Activated CD4-positive, alpha-beta T cell treated with anti-CD3 and anti-CD28 coated beads, Interleukin-2, amount 50 U/mL, for 4 hours (primary cell): ENCODE data around the gene FCRLB.
"Not testable (repeated sequence)": the region's sequence is repeated elsewhere in the genome, so short reads cannot be mapped to it uniquely, and the experiment has no call there.

Experiments
- DNase-seq, 2 experiments: peaks; one replicate each; pipeline ENCODE4 v3.0.0-alpha.2; 2020

The FCRLB gene

DNA sequence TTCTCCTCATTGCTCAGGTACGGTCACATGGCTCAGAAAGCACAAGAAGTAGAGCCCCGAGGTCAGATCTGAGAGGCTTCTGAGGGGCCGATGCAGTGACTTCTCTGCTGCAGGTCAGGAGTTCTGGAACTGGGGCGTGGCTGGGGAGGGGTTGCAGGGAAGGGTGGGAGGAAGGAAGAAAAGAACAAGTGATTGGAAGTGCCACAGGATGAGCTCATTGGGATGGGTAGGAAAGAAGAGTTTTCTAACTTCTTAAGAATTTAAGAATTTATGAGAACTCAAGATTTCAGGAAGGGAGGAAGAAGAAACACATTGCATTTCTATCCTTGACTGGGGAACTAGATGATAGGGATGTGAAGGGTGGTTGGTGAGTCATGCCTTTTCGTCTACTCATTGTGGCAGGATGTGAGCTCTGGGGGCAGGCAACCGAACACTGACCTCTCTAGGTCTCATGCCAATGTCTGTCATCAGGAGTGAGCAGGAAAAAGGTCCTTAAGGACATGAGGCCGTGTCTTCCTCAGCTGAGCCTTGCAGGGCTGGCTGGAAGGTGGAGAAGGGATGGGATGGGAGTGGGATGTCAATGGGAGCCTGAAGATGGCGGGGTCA lies 497 bp downstream of the FCRLB start:
- no peak for DNase-seq

DNA sequence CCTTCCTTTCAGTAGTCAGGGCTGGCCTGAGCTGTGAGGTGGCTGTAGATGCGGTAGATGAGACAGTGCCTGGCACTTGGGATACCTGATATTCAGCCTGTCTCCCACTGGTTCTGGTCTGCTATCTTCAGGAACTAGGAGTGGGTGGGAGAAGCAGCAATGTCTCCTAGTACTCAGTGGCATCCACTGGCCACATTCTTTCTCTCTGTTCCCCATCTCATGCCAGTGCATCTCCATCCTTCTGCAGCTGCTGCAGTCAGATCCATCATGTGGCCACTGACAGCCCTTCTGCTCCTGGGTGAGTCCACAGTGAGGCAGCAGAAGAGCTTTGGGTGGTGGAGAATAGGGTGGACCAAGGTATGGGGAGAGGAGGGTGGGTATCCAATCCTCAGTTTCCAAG lies 1.1 kb downstream of the FCRLB start:
- no peak for DNase-seq

- DNase-seq, result no peak
Measured at GRCh38 chr1:161723459-161724141, 2.3 kb downstream of the FCRLB start.

DNA sequence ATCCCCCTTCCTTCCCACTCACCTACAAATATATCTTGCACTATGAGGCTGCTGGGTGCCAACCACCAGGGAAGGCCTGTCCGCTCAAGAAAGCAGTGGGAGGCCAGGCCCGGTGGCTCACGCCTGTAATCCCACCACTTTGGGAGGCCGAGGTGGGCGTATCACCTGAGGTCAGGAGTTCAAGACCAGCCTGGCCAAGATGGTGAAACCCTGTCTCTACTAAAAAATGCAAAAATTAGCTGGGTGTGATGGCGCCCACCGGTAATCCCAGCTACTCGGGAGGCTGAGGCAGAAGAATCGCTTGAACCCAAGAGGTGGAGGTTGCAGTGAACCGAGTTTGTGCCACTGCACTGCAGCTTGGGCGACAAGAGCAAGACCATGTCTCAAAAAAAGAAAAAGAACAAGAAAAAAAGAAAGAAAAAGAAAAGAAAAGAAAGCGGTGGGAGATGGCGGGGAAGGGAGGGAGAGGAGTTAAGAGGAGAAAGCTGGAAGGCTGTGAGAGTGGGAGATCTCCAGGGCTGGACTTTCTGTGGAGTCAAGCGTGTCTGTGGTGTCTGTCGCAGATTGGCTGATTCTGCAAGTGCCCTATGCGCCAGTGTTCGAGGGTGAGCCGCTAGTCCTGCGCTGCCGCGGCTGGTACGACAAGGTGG lies 4.0 kb downstream of the FCRLB start:
- not testable (repeated sequence) for DNase-seq

GRCh38 chr1:161725908-161726472 lies 4.6 kb downstream of the FCRLB start:
- peak; percentile 16 to 18 for DNase-seq

DNA sequence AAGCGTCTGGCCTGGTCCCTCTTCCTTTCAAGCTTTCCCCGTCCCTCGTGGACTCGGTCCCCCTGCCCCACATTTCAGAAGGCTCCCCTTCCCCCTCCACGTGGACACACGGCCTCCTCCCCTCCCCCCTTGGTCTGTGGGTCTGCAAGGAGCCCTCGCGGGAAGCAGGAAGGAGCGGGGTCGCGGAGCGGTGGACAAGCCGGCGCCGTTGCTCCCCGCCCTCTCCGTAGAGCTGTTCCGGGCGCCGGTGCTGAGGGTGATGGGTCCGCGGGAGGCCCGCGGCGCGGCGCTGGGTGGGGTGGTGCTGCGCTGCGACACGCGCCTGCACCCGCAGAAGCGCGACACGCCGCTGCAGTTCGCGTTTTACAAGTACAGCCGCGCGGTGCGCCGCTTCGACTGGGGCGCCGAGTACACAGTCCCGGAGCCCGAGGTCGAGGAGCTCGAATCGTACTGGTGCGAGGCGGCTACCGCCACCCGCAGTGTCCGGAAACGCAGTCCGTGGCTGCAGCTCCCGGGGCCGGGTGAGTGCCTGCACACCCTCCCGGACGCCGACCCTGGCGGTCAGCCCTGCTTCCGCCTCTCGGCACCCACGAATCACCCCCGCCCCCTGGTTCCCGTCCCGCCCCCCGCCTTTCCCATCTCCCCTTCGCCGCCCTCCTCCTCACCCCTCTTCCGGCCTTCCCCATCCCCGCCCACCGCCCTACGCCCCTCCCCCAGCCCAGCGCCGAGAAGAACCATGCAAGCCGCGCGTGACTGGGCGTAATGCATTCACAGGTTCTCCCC lies 5.3 kb downstream of the FCRLB start:
- peak; percentile 65 to 66 for DNase-seq

DNA sequence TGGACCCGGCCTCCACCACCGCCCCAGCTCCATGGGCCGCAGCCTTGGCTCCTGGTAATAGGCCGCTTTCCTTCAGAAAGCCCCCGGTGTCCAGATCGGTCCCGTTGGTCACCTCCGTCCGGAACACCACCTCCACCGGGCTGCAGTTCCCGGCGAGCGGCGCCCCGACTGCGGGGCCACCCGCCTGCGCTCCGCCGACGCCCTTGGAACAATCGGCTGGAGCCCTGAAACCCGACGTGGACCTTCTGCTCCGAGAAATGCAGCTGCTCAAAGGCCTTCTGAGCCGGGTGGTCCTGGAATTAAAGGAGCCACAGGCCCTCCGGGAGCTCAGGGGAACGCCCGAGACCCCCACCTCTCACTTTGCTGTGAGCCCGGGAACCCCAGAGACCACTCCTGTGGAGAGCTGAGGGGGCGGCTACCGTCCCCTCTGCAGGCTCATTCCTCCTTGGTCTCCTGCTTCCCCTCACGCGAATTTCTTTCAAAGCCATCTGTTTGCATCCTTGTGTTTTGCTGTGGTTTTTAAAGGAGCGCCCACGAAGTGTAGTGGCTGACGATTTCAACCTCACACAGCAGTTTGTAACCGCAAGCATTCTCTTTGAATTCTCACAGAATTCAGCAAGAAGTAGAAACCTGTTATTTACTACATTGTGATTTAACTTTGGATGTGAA lies 6.0 kb downstream of the FCRLB start:
- DNase-seq, result peak in 1 of 2 experiments; percentile 21

GRCh38 chr1:161728376-161729226 lies 7.3 kb downstream of the FCRLB start:
- no peak for DNase-seq

DNA sequence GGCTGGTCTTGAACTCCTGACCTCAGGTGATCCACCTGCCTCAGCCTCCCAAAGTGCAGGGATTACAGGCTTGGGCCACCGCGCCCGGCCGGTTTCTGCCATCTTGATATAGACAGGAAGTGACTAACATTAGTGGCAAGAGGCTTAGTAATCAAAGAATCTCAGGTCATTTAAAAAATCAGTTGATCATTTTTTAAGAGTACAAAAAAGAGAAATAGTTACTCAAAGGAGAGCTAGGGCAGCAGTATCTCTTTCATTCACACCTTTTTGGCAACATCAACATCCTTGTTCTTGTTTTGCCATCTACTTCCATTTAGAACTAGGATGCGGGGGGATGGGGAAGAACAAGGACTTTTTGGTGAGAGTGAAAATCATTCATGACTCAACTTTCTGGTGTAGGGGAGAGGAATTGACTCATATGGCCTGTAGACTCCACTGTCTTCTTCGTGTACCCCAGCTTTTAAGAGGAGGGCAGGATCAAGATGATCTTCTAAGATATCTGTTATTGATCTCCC lies 8.8 kb downstream of the FCRLB start:
- DNase-seq, result peak in 1 of 2 experiments; percentile 7

GRCh38 chr1:161731241-161731640 lies 9.9 kb downstream of the FCRLB start:
- no peak for DNase-seq

- DNase-seq, result no peak
Measured at GRCh38 chr1:161731981-161732718, 10.8 kb downstream of the FCRLB start.

DNA sequence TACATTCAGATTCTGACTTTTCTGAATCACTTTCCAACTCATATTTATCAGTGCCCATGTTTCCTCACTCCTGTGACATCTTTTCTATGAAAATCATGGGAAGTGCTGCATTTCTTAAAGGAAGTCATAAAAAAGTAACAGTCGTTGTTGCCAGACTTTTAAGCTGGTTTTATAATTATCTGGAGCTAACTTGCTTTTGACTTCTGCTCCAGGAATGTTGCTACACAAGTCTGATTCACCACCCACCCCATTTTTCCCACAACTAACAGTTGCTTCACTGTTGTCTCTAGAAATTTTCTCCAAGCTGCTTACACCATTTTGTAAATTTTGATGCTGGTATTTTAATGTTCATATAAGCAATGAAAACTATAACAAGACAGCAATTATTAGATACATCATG lies 12.2 kb downstream of the FCRLB start:
- no peak for DNase-seq

GRCh38 chr1:161735837-161736236 lies 14.5 kb downstream of the FCRLB start:
- no peak for DNase-seq

DNA sequence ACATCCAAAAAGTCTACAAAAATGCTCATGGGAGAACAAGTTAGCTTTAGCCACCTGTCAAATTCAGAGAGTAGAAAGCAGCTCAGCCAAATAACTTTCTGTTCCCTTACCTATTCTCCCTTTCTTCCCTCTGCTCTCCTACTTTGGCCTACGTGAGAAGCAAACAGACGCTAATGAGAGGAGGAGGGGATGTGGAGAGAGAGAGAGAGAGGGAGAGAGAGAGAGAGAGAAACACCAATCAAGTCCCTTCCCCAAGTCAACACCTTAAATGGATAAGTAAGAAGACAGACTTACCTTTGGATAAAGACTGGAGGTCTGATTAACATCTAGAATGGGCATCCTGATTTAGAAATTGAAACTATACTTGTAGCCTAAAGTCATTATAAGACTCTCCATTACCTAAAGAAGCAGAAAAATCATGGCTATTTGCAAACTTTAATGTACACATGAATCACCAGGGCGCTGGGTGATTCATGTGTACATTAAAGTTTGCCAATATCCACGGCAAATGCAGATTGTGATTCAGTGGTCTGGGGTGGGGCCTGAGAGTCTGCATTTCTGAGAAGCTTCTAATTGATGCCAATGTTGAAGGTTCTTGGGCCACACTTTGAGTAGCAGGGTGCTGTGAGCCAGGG lies 15.1 kb downstream of the FCRLB start:
- DNase-seq, result no peak

DNA sequence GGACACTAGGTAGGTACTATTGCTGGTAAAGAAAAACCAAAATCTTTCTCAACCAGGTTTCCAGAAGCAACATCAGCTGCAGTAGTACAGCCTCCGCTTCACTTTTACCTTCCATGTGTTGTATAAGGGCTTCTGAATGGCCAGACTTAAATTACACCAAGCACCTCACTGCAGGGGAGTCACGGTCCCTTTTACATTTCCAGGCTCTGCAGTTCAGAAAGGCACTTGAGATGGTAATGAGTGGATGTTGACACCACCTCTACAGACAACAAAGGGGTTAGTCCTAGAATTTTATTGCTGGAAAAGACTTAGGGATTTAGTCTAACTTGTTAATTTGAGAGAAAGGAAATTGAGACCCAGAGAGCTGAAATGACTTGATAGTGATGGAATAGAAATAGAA lies 16.3 kb downstream of the FCRLB start:
- no peak for DNase-seq

DNA sequence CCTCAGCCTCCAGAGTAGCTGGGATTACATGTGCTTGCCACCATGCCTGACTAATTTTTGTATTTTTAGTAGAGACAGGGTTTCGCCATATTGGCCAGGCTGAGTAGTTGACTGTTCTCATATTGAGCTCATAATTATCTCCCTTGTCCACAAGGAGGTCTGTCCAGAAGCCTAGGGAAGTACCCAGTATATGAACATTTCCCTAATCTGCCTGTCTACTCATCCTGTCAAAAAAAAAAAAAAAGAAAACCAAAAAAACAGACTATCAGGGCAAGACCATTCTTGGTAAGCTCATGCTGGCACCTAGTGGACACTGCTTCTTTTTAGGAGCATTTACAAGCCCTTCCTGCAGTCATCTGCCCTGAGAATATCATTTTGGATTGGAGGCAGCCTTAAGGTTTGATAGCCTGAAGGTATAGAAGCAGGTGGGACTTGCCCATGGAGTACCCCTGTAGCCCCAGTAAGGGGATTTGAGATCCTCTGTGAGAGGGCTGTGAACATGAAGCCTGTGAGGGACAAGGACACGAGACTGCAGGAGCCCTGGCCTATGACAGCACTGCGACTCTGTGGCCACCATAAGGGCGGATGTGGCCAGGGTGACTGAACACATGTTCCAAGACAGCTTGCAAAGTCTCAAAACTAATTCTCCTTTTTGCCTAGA lies 17.4 kb downstream of the FCRLB start:
- peak in 1 of 2 experiments; percentile 19 for DNase-seq

GRCh38 chr1:161739865-161740566 lies 18.7 kb downstream of the FCRLB start:
- DNase-seq, result no peak

GRCh38 chr1:161740921-161741320 lies 19.6 kb downstream of the FCRLB start:
- no peak for DNase-seq

- DNase-seq, result no peak
Measured at GRCh38 chr1:161743231-161743630, 21.9 kb downstream of the FCRLB start.
